ENCODE data around the gene NFIC. TPM values are rescaled to one million over a fixed set of nuclear protein-coding genes. Genes with fewer than 3 reads are reported as not detected.
"Not testable (repeated sequence)": the region's sequence is repeated elsewhere in the genome, so short reads cannot be mapped to it uniquely, and the experiment has no call there.

NFIC gene
- total RNA-seq, 1 experiment from 2014 or later, result 75.6 TPM

GRCh38 chr19:3374369-3375112 is 8.2 kb downstream of the NFIC start:
- no peak overlapping the region for H3K4me2 ChIP-seq
- H3F3A ChIP-seq (ENCODE audit: insufficient read depth, low read depth), result no peaks in the 10 kb centered on the region
- H3K36me3 ChIP-seq (ENCODE audit: low read depth), result no peaks in the 10 kb centered on the region
- ChIA-PET POLR2A (ENCODE audit: unreplicated experiment) (interaction anchor here (0.6 kb wide), 2 partner anchors 126 to 339 kb away, joined by 3 to 5 read pairs; no protein-coding TSS in a partner anchor), CTCF (no interaction called here)
- TF ChIP-seq EZH2 (IDR thresholded peaks at IDR 0.05; ENCODE audit: low read depth), result no peak
- TF ChIP-seq CTCF (conservative IDR thresholded peaks at IDR 0.05), result no peak
- no peak overlapping the region for H3K27ac ChIP-seq
- H3K4me1 ChIP-seq (replicated peaks; ENCODE audit: insufficient read depth), result no peaks in the 10 kb centered on the region
- H3K9me3 ChIP-seq (ENCODE audit: insufficient read depth, low read depth), result no peaks in the 10 kb centered on the region
- no peaks in the 10 kb centered on the region for H3K9me2 ChIP-seq (ENCODE audit: insufficient read depth)
- peaks cover 19% of the 10 kb centered on the region for H4K20me1 ChIP-seq (ENCODE audit: insufficient read depth)
- peaks cover 46% of the 10 kb centered on the region for H3K79me2 ChIP-seq (ENCODE audit: low read depth)
- BruUV-seq (replicated peaks), result no TSS peak
- intact Hi-C loops (cut with micrococcal nuclease; ENCODE audit: unreplicated experiment), result no loop called here
- H2AFZ ChIP-seq, result no peak overlapping the region
- no peaks in the 10 kb centered on the region for H3K27me3 ChIP-seq (ENCODE audit: insufficient read depth, low read depth)
- no peak for DNase-seq
- H3K4me3 ChIP-seq, result no peak overlapping the region

- Histone ChIP-seq H3K9me2 (ENCODE audit: insufficient read depth) (no peaks in the 10 kb centered on the region), H3F3A (ENCODE audit: insufficient read depth, low read depth) (no peaks in the 10 kb centered on the region), H3K27me3 (ENCODE audit: insufficient read depth, low read depth) (no peaks in the 10 kb centered on the region), H3K36me3 (ENCODE audit: low read depth) (no peaks in the 10 kb centered on the region), H3K79me2 (ENCODE audit: low read depth) (peaks cover 41% of the 10 kb centered on the region), H3K4me2 (no peak overlapping the region), H3K27ac (no peak overlapping the region), H3K9me3 (ENCODE audit: insufficient read depth, low read depth) (no peaks in the 10 kb centered on the region), H4K20me1 (ENCODE audit: insufficient read depth) (peaks cover 23% of the 10 kb centered on the region), H3K4me3 (no peak overlapping the region), H3K4me1 (replicated peaks; ENCODE audit: insufficient read depth) (no peaks in the 10 kb centered on the region), H2AFZ (no peak overlapping the region)
- intact Hi-C loops (cut with micrococcal nuclease; ENCODE audit: unreplicated experiment), result no loop called here
- CTCF ChIA-PET, result no interaction called here
- POLR2A ChIA-PET (ENCODE audit: unreplicated experiment), result interaction anchor here (0.6 kb wide), 1 partner anchor 340 kb away, joined by 5 read pairs; no protein-coding TSS in a partner anchor
- DNase-seq, result no peak
- BruUV-seq (replicated peaks), result no TSS peak
- TF ChIP-seq EZH2 (IDR thresholded peaks at IDR 0.05; ENCODE audit: low read depth) (no peak), CTCF (conservative IDR thresholded peaks at IDR 0.05) (no peak)
Measured at GRCh38 chr19:3375221-3376090, 9.1 kb downstream of the NFIC start.

GRCh38 chr19:3376091-3376455 is 9.7 kb downstream of the NFIC start:
- H3K4me3 ChIP-seq; H3F3A ChIP-seq (ENCODE audit: insufficient read depth, low read depth); H3K27ac ChIP-seq; H2AFZ ChIP-seq; DNase-seq; H3K9me2 ChIP-seq (ENCODE audit: insufficient read depth); intact Hi-C loops (cut with micrococcal nuclease; ENCODE audit: unreplicated experiment); CTCF ChIA-PET; H3K4me1 ChIP-seq (replicated peaks; ENCODE audit: insufficient read depth); H3K4me2 ChIP-seq; POLR2A ChIA-PET (ENCODE audit: unreplicated experiment); H3K27me3 ChIP-seq (ENCODE audit: insufficient read depth, low read depth); BruUV-seq (replicated peaks); H3K9me3 ChIP-seq (ENCODE audit: insufficient read depth, low read depth); H3K36me3 ChIP-seq (ENCODE audit: low read depth): not testable (repeated sequence)
- Histone ChIP-seq H4K20me1 (ENCODE audit: insufficient read depth) (peaks cover 22% of the 10 kb centered on the region), H3K79me2 (ENCODE audit: low read depth) (peaks cover 41% of the 10 kb centered on the region)
